ENCODE results near the gene NOL9.
A peak's percentile ranks its signal among the peaks of the same experiment; 100 is the strongest.

NOL9 gene

DNA sequence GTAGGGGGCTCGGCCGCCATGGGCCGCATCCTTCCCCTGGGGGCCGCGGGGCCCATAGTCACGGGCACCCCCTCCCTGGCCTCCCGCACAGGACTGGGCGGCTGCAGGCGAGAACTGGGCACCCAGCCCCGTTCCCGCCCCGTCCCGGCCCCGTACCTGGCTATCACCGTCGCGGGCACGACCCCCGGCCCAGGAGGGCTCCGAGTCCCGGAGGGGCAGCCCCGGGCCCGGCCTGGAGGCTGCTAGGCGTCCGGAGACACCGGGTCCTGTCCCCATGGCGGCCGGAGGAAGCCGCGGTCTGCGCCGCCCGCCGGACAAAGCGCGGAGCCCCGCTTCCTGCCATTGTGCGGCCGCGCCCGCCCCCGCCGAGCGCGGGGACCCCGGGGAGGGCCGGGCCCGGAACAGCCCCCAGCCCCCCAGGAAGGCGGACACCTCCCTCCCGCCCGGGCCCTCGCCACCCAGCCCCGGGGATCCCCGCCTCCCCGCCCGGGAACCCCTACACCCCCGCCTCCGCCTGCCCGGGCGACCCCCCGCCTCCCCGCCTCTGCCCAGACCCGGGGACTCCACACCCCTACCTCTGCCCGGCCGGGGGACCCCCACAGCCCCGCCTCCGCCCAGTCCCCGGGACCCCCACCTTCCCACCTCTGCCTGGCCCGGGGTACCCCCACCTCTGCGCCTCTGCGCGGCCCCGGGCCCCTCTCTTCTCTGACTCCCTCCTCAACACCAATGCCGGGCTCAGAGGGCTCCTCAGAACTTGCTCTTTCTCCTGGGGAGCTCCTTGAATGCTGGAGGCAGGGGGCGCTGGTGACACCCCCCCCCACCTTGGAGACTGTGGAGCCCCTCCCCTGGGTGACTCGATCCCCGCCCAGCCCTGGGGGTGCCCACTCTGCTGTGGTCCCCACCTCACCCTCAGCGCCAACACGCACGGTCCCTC lies 68.9 kb downstream of the NOL9 start:
- DNase-seq, result no peak

DNA sequence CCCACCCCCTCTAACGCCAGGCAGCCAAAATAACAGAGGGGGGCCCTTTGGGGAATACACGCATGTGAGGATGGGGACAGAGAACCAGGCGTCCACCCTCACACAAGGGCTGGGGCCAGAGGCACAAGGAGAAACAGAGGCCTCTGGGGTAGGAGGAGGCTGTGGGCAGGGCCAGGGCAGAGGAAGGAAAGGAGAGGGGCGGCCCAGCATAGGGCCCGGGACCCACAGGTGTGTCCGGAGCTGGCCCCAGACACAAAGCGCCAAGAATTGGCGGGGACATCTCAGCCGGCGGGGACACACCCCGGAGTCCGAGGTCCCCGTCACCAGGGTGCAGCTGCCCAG lies 69.5 kb downstream of the NOL9 start:
- no peak for DNase-seq

DNA sequence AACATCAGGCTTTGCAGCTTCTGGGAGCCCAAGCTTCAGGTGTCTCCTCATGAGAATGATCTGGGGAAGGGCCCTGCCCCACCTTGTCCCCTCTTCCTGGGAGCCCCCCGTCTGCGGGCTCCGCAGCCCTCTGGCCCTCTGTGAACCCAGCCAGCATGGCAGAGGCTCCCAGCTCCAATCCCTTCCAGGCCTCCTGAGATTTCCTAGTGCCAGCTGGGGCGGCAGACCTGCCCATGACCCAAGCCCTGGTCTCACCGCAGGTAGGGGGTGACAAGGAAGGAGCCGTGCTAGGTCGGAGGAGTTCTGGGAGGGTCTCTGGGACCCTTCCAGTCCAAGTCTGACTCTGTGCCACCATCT lies 70.6 kb downstream of the NOL9 start:
- no peak for DNase-seq

DNA sequence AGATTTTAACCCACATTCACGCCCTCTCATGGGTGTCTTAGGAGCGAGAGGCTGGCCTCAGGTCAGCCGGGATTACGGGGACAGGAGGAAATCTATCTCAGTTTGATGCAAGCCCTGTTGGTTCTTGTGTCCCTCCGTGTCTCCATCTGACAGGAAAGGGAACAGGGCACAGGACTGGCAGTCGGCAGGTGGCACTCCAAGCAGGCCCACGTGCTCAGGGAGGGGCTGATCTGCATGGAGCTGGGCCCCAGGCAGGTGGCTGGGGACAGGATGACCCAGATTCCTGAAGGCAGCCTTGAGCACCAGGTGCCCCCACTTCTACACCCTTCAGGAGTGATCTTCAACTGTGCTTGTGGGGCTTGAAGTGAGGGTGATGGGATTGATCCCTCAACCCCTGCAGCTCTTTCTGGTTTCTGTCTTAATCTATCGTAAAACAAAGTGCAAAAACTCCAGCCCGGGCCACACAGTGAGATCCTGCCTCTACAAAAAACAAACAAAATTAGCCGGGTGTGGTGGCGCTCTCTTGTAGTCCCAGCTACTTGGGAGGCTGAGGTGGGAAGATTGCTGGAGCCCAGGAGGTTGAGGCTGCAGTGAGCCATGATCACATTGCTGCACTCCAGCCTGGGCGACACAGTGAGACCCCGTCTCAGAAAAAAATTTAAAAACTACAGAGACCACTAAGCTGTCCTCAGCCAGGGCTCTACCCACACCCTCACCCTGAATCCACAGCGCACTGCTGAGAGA lies 71.1 kb downstream of the NOL9 start:
- no peak for DNase-seq

DNA sequence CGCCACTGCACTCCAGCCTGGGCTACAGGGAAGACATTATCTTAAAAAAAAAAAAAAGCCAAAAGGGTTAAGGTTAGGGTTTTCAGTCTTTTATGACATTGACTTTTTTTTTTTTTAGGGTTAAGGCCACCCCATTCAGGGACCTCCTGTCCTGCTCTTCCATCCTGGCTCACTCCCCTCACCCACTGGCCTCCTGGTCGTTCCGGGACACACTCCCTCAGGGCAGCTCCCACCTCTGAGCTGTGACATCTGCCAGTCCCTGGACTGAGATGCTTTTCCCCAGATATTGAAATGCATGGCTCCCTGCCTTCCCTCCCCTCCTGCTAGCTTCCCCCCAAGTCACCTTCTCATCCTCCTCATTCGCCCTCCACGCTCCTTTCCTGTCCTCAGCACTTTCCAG lies 72.5 kb downstream of the NOL9 start:
- no peak for DNase-seq

DNA sequence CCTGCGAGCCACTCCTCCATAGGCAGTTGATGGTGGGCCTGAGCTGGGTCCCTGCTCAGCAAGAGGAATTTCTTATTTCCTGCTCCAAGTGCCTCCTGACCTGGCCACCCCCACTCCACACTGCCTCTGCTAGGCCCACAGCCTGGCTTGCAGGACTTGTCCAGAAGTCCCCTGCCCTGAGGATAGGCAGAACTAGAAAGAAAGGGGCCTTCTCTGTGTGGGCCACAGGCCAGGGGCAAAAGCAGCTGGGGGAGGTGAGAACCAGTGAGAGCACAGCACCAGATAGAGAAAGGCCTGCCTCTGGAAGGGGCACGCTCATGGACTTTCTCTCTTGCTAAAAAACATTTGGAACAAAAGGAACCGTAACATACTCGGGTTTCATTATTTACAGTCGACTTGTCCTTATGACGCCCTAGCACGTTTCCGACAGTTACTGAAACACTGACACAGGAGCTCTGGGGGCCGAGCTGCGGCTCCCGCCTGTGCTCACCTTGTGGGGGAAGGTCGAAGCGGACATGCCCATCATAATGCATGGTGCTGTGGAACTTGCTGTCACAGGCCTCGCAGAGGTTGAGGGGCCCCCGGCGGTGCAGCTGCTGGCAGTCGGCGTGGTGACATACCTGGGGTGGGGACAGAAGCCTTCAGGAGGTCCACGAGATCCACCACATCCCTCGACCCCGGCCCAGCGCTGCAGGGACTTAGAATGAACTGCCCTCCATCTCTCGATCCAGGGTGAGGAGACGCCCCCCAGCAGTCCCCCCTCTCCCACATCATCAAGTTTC lies 77.1 kb downstream of the NOL9 start:
- no peak for DNase-seq

DNA sequence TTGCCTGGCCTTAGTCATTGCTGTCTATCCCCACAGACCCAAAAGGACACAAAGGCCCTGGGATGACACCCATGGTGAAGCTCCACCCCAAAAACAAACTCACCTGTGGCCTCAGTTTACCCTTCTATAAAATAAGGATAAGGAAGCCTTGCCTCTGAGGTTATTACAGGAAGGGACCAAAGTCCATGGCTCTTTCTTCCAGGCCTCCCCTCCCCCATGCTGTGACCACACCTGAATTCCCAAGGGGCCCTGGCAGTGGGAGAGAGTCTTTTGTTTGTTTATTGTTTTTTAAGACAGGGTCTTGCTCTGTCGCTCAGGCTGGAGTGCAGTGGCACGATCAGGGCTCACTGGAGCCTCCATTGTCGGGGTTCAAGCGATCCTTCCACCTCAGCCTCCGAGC lies 77.8 kb downstream of the NOL9 start:
- no peak for DNase-seq

DNA sequence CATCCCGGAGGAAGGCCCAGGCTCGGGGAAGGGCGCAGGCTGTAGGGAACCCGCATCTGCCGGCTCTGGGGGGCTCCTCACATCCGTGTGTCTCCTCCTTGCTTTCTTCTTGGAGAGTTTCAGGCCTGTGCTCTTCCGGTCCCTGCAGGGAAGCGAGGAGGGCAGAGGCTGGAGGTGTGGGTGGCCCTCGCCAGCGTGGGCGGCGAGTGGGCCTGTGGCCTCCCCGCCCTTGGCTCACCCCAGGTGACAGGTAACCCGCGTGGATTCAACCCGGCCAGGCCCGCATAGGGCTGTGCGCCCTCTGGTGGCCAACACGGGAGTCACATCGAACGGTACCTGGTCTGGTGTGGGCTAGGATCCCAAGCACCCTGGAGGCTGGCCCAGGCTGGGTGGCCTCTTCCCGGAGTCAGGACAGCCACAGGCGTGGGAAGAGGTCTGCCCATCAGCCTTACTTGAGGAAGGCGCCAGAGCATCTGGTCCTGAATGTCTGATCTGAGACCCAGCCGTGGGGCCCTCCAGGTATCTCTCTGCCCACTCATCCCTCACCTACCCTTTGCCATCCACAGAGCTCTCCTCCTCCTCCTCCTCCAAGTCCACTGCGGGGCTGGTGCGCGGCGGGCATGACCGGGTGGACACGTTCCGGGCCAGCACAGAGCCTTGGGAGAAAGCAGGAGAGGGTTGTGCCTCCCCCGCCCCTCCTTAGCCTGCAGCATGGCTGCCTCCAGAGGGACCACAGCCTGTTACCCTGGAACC lies 78.8 kb downstream of the NOL9 start:
- DNase-seq, result peak; percentile 82 to 83

DNA sequence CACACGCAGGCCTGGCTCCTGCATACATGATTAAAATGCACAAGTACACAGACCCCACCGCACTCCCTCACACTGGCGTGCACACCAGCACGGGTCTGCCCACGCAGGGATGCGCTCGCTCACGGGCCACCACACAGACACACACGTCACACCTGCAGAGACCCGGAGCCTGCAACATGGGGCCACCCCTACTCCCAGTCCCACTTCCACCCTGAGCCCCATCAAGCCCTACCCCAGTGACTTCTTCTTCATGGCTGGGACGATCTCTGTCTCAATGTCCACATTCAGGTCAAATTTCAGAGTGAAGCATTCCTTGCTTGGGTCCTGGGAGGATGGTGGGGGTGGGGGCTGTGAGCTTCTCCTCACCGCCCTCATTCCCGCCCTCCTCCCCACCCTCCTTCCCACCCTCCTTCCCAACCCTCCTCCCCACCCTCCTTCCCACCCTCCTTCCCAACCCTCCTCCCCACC lies 79.5 kb downstream of the NOL9 start:
- no peak for DNase-seq

DNA sequence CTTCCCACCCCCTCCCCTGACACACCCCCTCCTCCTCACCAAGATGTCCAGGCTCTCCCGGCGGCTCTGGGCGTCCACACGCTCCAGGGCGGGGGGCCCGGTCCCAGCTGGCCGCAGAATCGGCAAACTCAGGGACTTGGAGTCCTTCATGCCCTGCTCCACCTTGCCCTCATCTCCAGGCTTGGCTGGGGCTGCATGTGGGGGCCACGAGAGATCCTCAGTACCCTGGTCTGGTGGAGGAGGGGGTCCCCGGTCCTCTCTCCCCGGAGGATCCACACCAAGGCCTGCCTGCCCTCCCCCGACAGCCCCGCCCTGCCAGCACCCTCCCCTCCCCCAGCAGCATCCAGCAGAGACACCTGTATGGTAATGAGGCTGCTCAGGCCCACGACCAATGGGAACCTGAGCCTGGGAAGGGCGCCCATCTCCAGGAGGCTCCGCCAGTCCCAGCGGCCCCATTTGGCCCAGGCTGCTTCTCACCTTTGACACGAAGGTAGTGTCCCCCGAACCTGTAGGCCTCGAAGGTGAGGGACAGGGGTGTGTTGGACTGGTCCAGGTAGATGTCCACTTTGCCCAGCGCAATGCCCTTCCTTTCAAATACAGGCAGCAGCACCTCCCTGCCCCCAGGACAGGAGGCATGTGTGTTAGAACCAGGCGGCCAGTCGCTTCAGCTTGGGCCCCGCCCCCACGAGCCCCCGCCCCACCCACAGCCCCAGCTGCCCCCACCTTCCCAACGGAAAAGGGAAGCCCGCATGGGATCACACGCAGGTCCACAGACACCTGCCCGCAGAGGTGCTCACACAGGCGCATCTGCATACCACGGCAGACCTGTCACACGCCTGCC lies 80.1 kb downstream of the NOL9 start:
- no peak for DNase-seq

DNA sequence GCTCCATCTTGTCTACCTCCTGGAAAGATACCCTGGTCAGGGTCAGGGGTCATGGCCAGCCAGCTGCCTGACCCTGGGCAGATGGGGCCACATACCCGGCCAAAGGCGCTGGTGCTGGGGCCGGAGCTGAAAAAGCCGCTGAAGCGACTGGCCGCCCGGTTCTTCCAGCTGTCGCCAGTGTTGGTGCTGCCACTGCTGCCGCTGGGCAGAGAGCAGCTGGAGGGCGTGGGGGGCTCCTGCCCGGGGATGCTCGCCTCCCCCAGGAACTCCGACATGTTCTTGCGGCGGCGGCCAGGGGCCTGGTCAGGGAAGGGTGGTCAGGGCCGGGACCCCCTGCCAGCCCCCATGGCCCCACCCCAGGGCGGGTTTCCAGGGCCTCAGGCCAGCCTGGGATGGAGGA lies 81.2 kb downstream of the NOL9 start:
- DNase-seq, result no peak

DNA sequence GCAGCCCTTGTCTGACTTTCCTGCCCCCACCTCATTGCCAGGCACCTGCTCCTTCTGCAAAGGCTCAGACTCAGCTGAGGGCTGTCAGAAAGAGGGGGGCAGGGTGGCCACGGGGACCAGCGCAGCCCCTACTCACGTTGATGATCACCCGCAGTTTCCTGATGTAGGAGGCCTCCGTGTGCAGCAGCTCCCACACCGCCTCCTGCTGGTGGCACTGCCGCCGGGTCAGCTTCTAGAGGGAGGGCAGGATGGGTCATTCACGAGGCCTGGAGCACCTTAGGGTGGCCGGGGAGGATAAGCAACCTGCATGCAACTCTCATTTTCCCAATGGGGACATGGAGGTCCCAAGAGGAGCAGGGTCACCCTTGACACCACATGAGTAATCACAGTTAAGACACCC lies 81.9 kb downstream of the NOL9 start:
- no peak for DNase-seq

DNA sequence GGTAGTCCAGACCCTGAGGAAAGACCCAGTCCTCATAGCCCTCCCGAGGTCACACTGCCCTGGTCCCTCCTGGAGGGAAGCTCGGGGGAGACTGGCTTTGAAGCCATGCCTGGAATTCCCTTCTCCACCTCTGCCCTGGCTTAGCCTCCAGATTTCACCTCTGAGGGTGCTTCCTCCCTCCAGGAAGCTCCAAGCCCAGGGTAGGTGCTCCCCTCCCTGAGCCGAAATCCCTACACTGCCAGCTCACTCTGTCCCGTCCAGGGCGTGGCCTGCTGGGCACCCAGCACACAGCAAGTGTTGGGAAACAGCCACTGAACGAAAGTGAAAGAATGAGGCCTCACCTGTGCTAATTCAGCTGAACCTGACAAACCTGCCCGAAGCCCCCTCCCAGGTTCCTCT lies 82.3 kb downstream of the NOL9 start:
- DNase-seq, result no peak
